K562 (cell line): ENCODE results near the gene COG4. TPM values are rescaled to one million over a fixed set of nuclear protein-coding genes. Genes with fewer than 3 reads are reported as not detected.
A peak's percentile ranks its signal among the peaks of the same experiment; 100 is the strongest.

Experiments used
- CHAMP1 ChIP-seq: fragments of 450-650 bp; IDR thresholded peaks from 2 replicates; pipeline ENCODE4 v1.6.1; 2016; ENCODE audit warnings: mild to moderate bottlenecking
- EGR1 ChIP-seq: fragments of 450-650 bp; conservative IDR thresholded peaks from 2 replicates; pipeline ENCODE4 v1.6.1; 2017; ENCODE audit warnings: mild to moderate bottlenecking
- HDAC8 ChIP-seq: fragments of 450-650 bp; IDR thresholded peaks from 2 replicates; pipeline ENCODE4 v1.6.1; 2016; ENCODE audit warnings: mild to moderate bottlenecking, missing genetic modification characterization, moderate library complexity, missing compliant biosample characterization
- HES1 ChIP-seq: fragments of 450-650 bp; IDR thresholded peaks from 2 replicates; pipeline ENCODE4 v1.6.1; 2016; ENCODE audit warnings: low read depth, mild to moderate bottlenecking, moderate library complexity
- HNRNPH1 ChIP-seq: fragments of 200-400 bp; formaldehyde crosslinking; optimal IDR thresholded peaks from 2 replicates; pipeline ENCODE3; 2017; ENCODE audit warnings: low read depth, mild to moderate bottlenecking, low read length, moderate library complexity
- HNRNPK ChIP-seq: fragments of 200-400 bp; formaldehyde crosslinking; IDR thresholded peaks from one replicate; pipeline ENCODE4 v1.6.1; 2018; ENCODE audit warnings: mild to moderate bottlenecking, low read depth, low read length; ENCODE audit not compliant: poor library complexity, severe bottlenecking
- IFI16 ChIP-seq: fragments of 250-450 bp; sonication (Bioruptor Pico); IDR thresholded peaks from 2 replicates; pipeline ENCODE4 v2.1.2; 2022; ENCODE audit warnings: mild to moderate bottlenecking, inconsistent platforms
- NR2C1 ChIP-seq, 2 experiments: fragments of 450-650 bp; IDR thresholded peaks; 2 replicates each; pipeline ENCODE4 v1.6.1; 2017; ENCODE audit warnings: mild to moderate bottlenecking in 2 of 2, antibody characterized with exemption in 1 of 2, inconsistent platforms in 1 of 2, missing compliant biosample characterization in 1 of 2, missing genetic modification characterization in 1 of 2
- PHF8 ChIP-seq: fragments of 200-600 bp; sonication (generic); IDR thresholded peaks from 2 replicates; pipeline ENCODE4 v1.6.1; 2012; ENCODE audit warnings: mixed run types, mild to moderate bottlenecking, inconsistent platforms, low read length, moderate library complexity, borderline replicate concordance
- RERE ChIP-seq: sonication (generic); formaldehyde crosslinking; IDR thresholded peaks from 2 replicates; pipeline ENCODE4 v1.8.0; 2023; ENCODE audit warnings: missing genetic modification reagents, mild to moderate bottlenecking, borderline replicate concordance
- SRSF7 ChIP-seq: fragments of 200-400 bp; formaldehyde crosslinking; optimal IDR thresholded peaks from 2 replicates; pipeline ENCODE3; 2017; ENCODE audit warnings: mild to moderate bottlenecking, low read depth, low read length
- ZC3H4 ChIP-seq: sonication (generic); formaldehyde crosslinking; IDR thresholded peaks from 2 replicates; pipeline ENCODE4 v1.9.0; 2021; ENCODE audit warnings: missing genetic modification reagents, borderline replicate concordance
- ZKSCAN3 ChIP-seq: fragments of 250-450 bp; sonication (Bioruptor Pico); IDR thresholded peaks from 2 replicates; pipeline ENCODE4 v1.4.0; 2020
- ZNF121 ChIP-seq: sonication (generic); formaldehyde crosslinking; conservative IDR thresholded peaks from 2 replicates; pipeline ENCODE4 v1.8.0; 2022; ENCODE audit warnings: missing genetic modification reagents
- ZNF134 ChIP-seq: fragments of 250-450 bp; sonication (Bioruptor Pico); conservative IDR thresholded peaks from 2 replicates; pipeline ENCODE4 v1.4.0; 2020
- ZNF143 ChIP-seq: sonication (generic); formaldehyde crosslinking; IDR thresholded peaks from 2 replicates; pipeline ENCODE4 v1.9.0; 2022; ENCODE audit warnings: mild to moderate bottlenecking, missing genetic modification reagents
- ZNF197 ChIP-seq: fragments of 200-800 bp; sonication (Bioruptor generic); IDR thresholded peaks from 2 replicates; pipeline ENCODE4 v1.6.1; 2016; ENCODE audit warnings: low read depth, missing genetic modification characterization, missing compliant biosample characterization
- ZNF232 ChIP-seq: sonication (generic); formaldehyde crosslinking; IDR thresholded peaks from 2 replicates; pipeline ENCODE4 v1.8.0; 2022; ENCODE audit warnings: mild to moderate bottlenecking, missing genetic modification reagents
- ZNF253 ChIP-seq: fragments of 250-450 bp; sonication (Bioruptor Pico); conservative IDR thresholded peaks from 2 replicates; pipeline ENCODE4 v1.6.1; 2021; ENCODE audit warnings: mild to moderate bottlenecking
- ZNF408 ChIP-seq: fragments of 250-450 bp; sonication (Bioruptor Pico); IDR thresholded peaks from 2 replicates; pipeline ENCODE4 v1.4.0; 2020; ENCODE audit warnings: low read depth, mild to moderate bottlenecking, moderate library complexity
- polyA plus RNA-seq, 8 experiments: library from polyadenylated mRNA; depleted of rRNA in 4 of 8; stranded (reverse) in 5 of 8; unstranded in 3 of 8; fragments of >200 nt; fragmentation: Nextera tagmentation in 2 of 8; fragmentation: Illumina TruSeq in 1 of 8; extraction: Ambion mirVana in 2 of 8; extraction: Trizol in 1 of 8; gene quantifications; 2 replicates each; pipeline versions ENCODE4 v1.2.1 to v1.2.3, GENCODE V29; 2011 to 2014; ENCODE audit warnings: inconsistent platforms in 1 of 8, missing spikeins in 1 of 8
- total RNA-seq, 7 experiments: library from RNA; depleted of rRNA in 6 of 7; stranded (reverse); fragments of >200 nt in 6 of 7; fragmentation: Illumina TruSeq in 2 of 7; extraction: Trizol in 2 of 7; gene quantifications; 2 replicates each; pipeline versions ENCODE4 v1.2.1 to v1.2.3, GENCODE V29; 2011 to 2021; ENCODE audit warnings: low replicate concordance in 1 of 7

COG4 gene
- total and polyA plus RNA-seq, 9 of the 15 experiments (the other 6 are each of a cell fraction or from before 2014, with no cell fraction given): 13.7 to 73.9 (median 44.2) TPM

- TF ChIP-seq ZC3H4 (no peak), CHAMP1 (no peak), HNRNPH1 (no peak), ZNF143 (CRISPR knock-in tag) (no peak), HDAC8 (tag) (no peak), SRSF7 (no peak), IFI16 (CRISPR knock-in tag) (no peak), ZNF197 (CRISPR knock-in tag) (peak; percentile 81; the same call in 1 of the 2 replicates), PHF8 (peak; percentile 12; the same call in 1 of the 2 replicates), NR2C1 (IDR thresholded peaks at IDR 0.05) (no peak), NR2C1 (tag; IDR thresholded peaks at IDR 0.05) (no peak), ZNF134 (CRISPR knock-in tag) (0 out of 2 replicates have a peak, but pooled peaks have one; percentile 30), ZKSCAN3 (CRISPR knock-in tag) (no peak), ZNF232 (no peak), EGR1 (peak; percentile 85), ZNF121 (CRISPR knock-in tag) (no peak), ZNF408 (CRISPR knock-in tag) (no peak), HNRNPK (no peak), RERE (CRISPR knock-in tag) (no peak), HES1 (no peak), ZNF253 (CRISPR knock-in tag) (no peak)
These were observed 92.5 kb downstream of the COG4 start (continued) for GRCh38 chr16:70430667-70431536.
